PC-9 (cell line): ENCODE results near the gene ANKRD40CL.

Source experiments
- CTCF ChIP-seq: fragments of 200-600 bp; sonication (generic); conservative IDR thresholded peaks from 2 replicates; pipeline ENCODE4 v1.6.1; 2017; ENCODE audit warnings: mixed run types, antibody characterized with exemption, mild to moderate bottlenecking, moderate library complexity
- EZH2 ChIP-seq: fragments of 200-600 bp; sonication (generic); IDR thresholded peaks from 2 replicates; pipeline ENCODE4 v1.8.0; 2017; ENCODE audit warnings: antibody characterized with exemption, low read depth

- TF ChIP-seq CTCF (no peak), EZH2 (no peak)
Observed at GRCh38 chr17:50762177-50762576, 5.1 kb downstream of the ANKRD40CL start.
